Erythroblast (primary cell): Measurements from ENCODE around the gene MYO1D.

Experiments used
- GATA1 ChIP-seq: IDR thresholded peaks from 2 replicates; pipeline ENCODE4 v1.6.1; 2011; ENCODE audit warnings: low read depth, mild to moderate bottlenecking, control low read depth, low read length, moderate library complexity
- POLR2A ChIP-seq: IDR thresholded peaks from 2 replicates; pipeline ENCODE4 v1.6.1; 2011; ENCODE audit warnings: mild to moderate bottlenecking, low read length

DNA sequence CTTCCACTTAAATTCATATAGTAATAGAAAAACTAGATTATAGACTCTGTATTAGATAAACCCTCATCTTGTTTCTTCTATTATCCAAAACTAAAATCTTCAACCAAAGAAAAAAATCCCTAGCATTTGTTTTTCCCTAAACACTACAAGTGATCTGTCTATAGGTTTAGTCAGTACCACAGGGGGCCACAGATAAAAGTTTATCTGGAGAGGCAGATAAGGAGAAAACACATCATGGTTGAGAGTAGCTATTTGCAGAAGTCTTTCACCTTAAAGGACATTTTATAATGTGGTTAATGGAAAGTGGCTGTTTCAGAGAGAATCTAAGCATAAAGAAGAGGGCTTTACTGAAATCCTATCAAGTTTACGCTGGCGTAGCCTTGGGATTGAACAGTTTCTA, 230.0 kb downstream of the MYO1D start:
- TF ChIP-seq POLR2A (no peak), GATA1 (no peak)
